Fibroblast of the aortic adventitia (primary cell): ENCODE measurements around the gene SYCE3. TPM values are rescaled to one million over a fixed set of nuclear protein-coding genes. Genes with fewer than 3 reads are reported as not detected.
A peak's percentile ranks its signal among the peaks of the same experiment; 100 is the strongest.

Experiments used
- DNase-seq: peaks from one replicate; pipeline ENCODE4 v3.0.0-alpha.2; 2010; ENCODE audit warnings: low read depth
- H3K4me3 ChIP-seq: 2 replicates; pipeline ENCODE4 v1.5.1; 2011; ENCODE audit warnings: low read depth, mild to moderate bottlenecking, control low read depth, low read length, moderate library complexity
- CTCF ChIP-seq: IDR thresholded peaks from 2 replicates; pipeline ENCODE4 v1.5.1; 2011; ENCODE audit warnings: mild to moderate bottlenecking, low read length, control low read depth, inconsistent platforms; ENCODE audit not compliant: insufficient read depth
- total RNA-seq: library from RNA; depleted of rRNA; stranded (reverse); fragments of >200 nt; gene quantifications from 2 replicates; pipeline ENCODE4 v1.2.3, GENCODE V29; 2012; ENCODE audit warnings: low replicate concordance

Gene SYCE3
- total RNA-seq, 1 donor, result not detected

GRCh38 chr22:50579752-50580151 lies 17.0 kb upstream of the SYCE3 start:
- H3K4me3 ChIP-seq, result no peak overlapping the region
- DNase-seq, result no peak
- no peak for TF ChIP-seq CTCF

DNA sequence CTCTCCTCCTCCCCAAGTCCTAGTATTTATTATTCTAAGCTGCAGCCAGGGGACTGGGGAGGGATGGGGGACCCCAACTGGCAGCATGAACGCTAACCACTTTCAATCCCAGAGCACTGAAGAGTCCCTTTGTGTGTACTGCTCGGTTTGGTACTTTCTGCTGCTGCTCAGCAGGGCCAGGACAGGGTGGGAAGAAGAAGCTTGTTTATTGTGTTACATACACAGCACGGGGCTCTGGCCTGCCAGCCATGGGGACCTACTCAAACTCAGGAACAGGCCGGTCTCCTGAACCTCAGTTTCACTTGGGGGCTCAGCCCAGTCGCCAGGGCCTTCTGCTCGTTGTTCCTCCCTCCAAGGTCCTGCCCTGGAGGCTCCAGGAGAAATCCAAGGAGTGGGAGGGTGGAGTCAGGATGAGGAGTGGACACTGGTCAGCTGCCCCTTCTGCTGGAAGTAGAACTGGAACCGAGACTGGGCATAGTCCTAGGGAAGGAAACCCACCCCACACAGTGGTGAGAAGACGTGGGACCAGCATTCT lies 16.1 kb upstream of the SYCE3 start:
- no peak for TF ChIP-seq CTCF
- no peak overlapping the region for H3K4me3 ChIP-seq
- DNase-seq, result no peak

- H3K4me3 ChIP-seq, result no peak within 1 kb of the TSS
- TF ChIP-seq CTCF, result no peak
- peak; percentile 22 for DNase-seq
Measured at GRCh38 chr22:50577987-50578775, 15.5 kb upstream of the SYCE3 start, which contains the start of gene CPT1B. Gene CPT1B, minus strand, starts transcription at chr22:50578427. Its CDS starts 512 bp downstream, at chr22:50577915.

DNA sequence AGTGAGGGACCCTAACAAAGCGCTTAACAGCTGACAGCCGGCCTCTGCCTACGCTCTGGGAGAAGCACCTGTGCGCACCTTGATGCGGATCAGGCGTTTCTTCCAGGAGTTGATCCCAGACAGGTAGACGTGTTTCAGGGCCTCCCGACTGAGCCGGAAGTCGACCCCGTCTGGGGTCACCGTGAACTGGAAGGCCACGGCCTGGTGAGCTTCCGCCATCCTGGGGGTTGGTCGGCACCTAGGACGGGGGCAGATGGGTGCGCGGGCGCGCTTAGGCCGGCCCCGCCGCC lies 14.9 kb upstream of the SYCE3 start:
- DNase-seq, result no peak
- TF ChIP-seq CTCF, result no peak
- no peak overlapping the region for H3K4me3 ChIP-seq

DNA sequence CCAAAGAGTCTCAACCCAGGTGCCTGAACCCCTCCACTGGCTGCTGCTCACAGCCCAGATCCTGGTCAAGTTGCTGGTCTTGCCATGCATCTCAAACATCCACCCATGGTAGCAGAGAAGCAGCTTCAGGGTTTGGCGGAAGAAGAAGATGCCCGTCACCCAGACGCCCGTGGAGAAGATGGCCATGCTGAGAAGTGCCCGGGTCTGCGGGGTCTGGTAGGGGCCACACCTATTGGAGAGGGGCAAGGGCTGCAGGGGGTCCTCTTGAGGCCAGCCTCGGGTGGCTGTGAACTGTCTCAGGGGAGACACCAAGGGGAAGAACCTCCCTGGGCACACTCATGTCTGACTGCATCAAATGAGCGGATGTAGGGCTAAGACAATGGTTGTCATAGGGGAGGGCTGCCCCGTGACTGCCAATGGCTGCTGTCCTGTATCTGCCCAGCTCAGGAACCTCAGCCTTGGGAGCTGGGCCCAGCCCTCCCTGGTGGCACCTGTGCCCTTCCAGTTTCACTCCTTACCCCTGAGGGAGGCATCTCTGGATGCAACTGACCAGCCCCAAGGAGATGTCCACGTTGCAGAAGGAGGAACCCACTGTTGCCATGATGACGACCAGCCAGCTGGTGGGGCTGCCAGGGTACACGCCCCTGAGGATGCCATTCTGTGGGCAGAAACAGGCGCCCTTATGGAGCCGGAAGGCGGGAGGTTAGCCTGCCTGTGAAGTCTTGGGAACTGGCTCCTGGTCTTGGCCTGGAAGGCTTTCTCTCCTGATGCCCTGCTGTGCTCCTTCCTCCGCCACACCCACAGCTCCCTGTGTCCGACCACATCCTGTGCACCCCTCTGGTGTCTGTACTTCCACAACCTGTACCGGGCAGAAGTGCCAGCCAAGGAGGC lies 14.3 kb upstream of the SYCE3 start:
- TF ChIP-seq CTCF, result no peak
- H3K4me3 ChIP-seq, result no peak overlapping the region
- DNase-seq, result no peak

DNA sequence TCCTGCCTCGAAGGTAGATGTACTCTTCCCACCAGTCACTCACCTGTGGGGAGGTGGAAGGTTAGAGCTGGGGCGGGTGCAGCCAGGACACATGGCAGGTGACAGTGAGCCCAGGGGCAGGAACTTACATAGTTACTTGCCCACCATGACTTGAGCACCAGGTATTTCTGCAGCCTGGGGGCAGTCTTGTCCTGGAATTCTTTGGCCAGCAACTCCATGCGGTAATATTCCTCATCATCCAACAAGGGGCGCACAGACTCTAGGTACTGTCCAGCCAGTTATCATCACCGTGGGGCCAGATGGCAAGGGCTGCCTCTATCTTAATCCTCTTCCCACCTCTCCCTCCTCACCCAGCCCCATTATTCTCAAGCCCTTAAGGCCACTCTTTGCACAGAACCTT lies 13.4 kb upstream of the SYCE3 start:
- peak; percentile 41 for DNase-seq
- H3K4me3 ChIP-seq, result no peak overlapping the region
- peak; percentile 25 for TF ChIP-seq CTCF
